Measurements from ENCODE around the gene FUT7. TPM values are rescaled to one million over a fixed set of nuclear protein-coding genes. Genes with fewer than 3 reads are reported as not detected.

The FUT7 gene
- total and polyA plus RNA-seq, 2 of the 13 experiments (the other 11 are each of a cell fraction or from before 2014, with no cell fraction given): 0.05 TPM; not detected in 1

GRCh38 chr9:137067860-137068538 lies 36.1 kb upstream of the FUT7 start (continued):
- TF ChIP-seq ZNF543 (CRISPR knock-in tag; IDR thresholded peaks at IDR 0.05): no peak
- TF ChIP-seq SIN3A (IDR thresholded peaks at IDR 0.05; ENCODE audit: borderline replicate concordance, low read depth, low read length): peak; percentile 16; the same call in 1 of the 2 replicates
- no peak for TF ChIP-seq MATR3 (CRISPR knock-in tag; IDR thresholded peaks at IDR 0.05)
- peak; percentile 75 for TF ChIP-seq ZEB1 (IDR thresholded peaks at IDR 0.05; ENCODE audit: insufficient replicate concordance, low read depth)
- no peak for TF ChIP-seq TFDP2 (CRISPR knock-in tag; IDR thresholded peaks at IDR 0.05)
- TF ChIP-seq SMAD9 (CRISPR knock-in tag; IDR thresholded peaks at IDR 0.05): no peak
- TF ChIP-seq SRY (CRISPR knock-in tag; IDR thresholded peaks at IDR 0.05): no peak
- no peak for TF ChIP-seq SMYD3 (CRISPR knock-in tag; IDR thresholded peaks at IDR 0.05)
- TF ChIP-seq GLMP (CRISPR knock-in tag; IDR thresholded peaks at IDR 0.05; ENCODE audit: borderline replicate concordance): no peak
- 0 out of 2 replicates have a peak, but pooled peaks have one; percentile 70 for TF ChIP-seq KLF12 (CRISPR knock-in tag; IDR thresholded peaks at IDR 0.05; ENCODE audit: borderline replicate concordance)
- TF ChIP-seq E2F5 (CRISPR knock-in tag; conservative IDR thresholded peaks at IDR 0.05): no peak
- TF ChIP-seq ZNF18 (CRISPR knock-in tag; IDR thresholded peaks at IDR 0.05; ENCODE audit: insufficient replicate concordance): no peak
- TF ChIP-seq SAP130 (CRISPR knock-in tag; IDR thresholded peaks at IDR 0.05; ENCODE audit: low read depth): peak; percentile 81
- no peak; the same call in 1 of the 2 replicates for TF ChIP-seq ZNF556 (CRISPR knock-in tag; IDR thresholded peaks at IDR 0.05; ENCODE audit: borderline replicate concordance)
- no peak for TF ChIP-seq ZNF777 (CRISPR knock-in tag; IDR thresholded peaks at IDR 0.05)
- peak; percentile 58; the same call in 1 of the 2 replicates for TF ChIP-seq ZNF121 (CRISPR knock-in tag; IDR thresholded peaks at IDR 0.05)
- TF ChIP-seq ZFYVE20 (CRISPR knock-in tag; IDR thresholded peaks at IDR 0.05; ENCODE audit: borderline replicate concordance, low read depth): no peak
- TF ChIP-seq SALL2 (CRISPR knock-in tag; IDR thresholded peaks at IDR 0.05): peak; percentile 31; the same call in 1 of the 2 replicates
- TF ChIP-seq ZNF484 (CRISPR knock-in tag; IDR thresholded peaks at IDR 0.05; ENCODE audit: borderline replicate concordance, low read depth): 0 out of 2 replicates have a peak, but pooled peaks have one; percentile 29
- TF ChIP-seq ATF4 (CRISPR knock-in tag; IDR thresholded peaks at IDR 0.05): no peak
- TF ChIP-seq ZSCAN22 (CRISPR knock-in tag; IDR thresholded peaks at IDR 0.05): no peak
